GM04504 (cell line): ENCODE measurements around the gene LTB.
A peak's percentile ranks its signal among the peaks of the same experiment; 100 is the strongest.

ENCODE experiments used
- DNase-seq: peaks from one replicate; pipeline ENCODE4 v3.0.0-alpha.2; 2012; ENCODE audit warnings: low read depth

LTB gene

GRCh38 chr6:31546958-31547726, 35.1 kb downstream of the LTB start, which contains the start of gene NFKBIL1:
TSS of gene NFKBIL1 (plus strand) at chr6:31547608. CDS start at chr6:31547695, 87 bp downstream.
- DNase-seq, result peak; percentile 94

DNA sequence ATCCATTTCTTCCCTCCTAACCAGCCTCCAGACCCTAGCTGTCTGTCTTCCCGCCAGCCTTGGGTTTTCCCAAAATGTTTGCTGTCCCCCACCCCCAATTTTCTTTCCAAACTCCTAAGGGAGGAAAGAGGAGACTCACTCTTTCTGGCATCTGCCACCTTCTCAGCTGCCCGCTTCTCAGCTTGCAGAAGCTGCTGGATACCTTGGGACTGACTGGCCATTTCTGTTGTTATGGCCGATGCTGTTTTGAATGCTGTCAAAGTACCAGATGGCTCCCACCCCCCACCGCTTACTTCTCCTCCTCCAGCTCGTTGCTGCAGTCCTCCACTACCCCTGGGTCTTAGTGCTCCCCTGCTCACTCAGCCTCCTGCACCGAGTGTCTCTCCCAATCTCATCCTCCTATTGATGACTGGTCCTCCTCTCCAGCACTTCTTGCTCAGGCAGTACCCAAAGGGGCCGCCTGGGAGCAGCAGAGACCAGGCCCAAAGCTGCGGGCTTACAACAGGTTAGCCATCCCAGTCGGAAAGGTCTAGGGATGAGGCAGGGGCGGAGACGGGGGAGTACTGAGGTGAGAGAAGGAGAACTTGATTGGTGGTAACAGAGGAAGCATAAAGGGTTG, 35.8 kb downstream of the LTB start, which contains the start of gene ATP6V1G2:
Gene ATP6V1G2 (minus strand): TSS at position 270 of the 619 bp plus-strand sequence. CDS start 49 bp downstream, at position 221.
- peak; percentile 84 for DNase-seq

- no peak for DNase-seq
Observed at GRCh38 chr6:31545291-31545690, 36.9 kb downstream of the LTB start.

GRCh38 chr6:31544676-31545075, 37.5 kb downstream of the LTB start:
- no peak for DNase-seq

GRCh38 chr6:31543639-31544038, 38.6 kb downstream of the LTB start:
- DNase-seq, result no peak

- peak; percentile 94 for DNase-seq
Observed at GRCh38 chr6:31541658-31542521, 40.3 kb downstream of the LTB start, which contains the start of gene DDX39B. TSS of gene DDX39B (minus strand) at chr6:31542003. CDS start at chr6:31540532, 1,471 bp downstream.

DNA sequence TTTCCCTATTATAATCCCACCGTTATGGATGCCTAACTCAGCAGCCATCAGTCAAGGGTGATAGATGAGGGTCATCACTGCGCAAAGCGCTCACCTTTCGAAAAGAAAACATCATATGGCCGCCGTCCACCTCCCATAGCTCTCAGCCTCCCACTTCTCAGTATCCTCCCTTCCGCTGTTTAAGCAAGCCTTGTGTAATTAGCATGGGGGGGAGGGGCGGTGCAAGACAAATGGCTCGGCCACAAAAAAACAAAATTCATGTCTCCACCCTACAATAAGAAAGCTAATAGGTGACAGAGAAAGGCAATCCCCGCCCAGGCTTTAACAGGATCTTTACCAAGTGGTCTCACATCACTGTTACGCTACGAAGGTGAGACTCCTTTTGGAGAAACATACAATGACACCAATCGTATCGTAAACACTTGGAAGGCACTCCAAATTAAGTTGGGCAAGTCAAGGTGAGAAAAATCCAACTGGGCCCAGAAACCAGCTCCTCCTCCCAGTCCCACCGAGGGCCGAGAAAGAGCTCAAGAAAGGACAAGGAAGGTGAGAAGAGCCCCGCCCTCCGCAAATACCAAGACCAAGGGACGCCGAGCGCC, 41.1 kb downstream of the LTB start:
- no peak for DNase-seq

GRCh38 chr6:31540640-31541039, 41.6 kb downstream of the LTB start:
- no peak for DNase-seq

- no peak for DNase-seq
Observed at GRCh38 chr6:31538805-31539400, 43.3 kb downstream of the LTB start.

DNA sequence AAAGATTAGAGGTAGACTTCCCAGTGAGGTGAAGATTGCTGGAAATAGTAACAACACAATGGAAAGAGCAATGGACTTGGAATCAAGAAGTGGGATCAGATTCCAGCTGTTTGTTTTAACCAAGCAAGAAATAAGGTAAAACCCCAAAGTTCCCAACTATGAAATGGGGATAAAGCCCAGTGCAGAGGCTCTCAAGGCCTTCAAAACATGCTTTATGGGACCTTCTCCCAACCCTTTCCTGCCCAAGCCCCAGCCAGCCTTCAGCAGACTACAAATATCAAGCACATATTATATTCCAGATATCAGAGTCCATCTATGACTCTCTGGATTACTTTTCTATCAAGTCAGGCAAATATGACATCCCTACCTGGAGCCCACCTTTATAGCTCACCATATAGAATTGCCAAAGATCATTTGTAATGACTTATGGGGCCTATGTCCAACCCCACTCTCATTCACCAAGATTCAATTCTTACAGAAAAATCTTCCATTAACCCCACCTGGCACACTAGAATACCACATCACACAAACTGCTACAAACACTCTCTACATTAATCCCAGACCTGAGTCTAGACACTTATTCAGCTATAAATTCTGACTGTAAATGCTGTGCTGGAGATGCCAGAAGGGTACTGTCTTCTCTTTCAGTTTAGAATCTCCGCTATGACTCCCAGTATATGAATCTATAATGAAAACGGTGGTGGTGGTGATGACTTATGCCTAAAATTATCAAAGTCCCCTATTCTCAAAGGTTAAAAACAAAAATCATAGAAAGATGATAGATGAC, 46.5 kb downstream of the LTB start:
- no peak for DNase-seq

GRCh38 chr6:31534521-31535040, 47.6 kb downstream of the LTB start:
- no peak for DNase-seq

GRCh38 chr6:31534011-31534410, 48.2 kb downstream of the LTB start:
- DNase-seq, result no peak

- DNase-seq, result no peak
Observed at GRCh38 chr6:31533455-31533841, 48.8 kb downstream of the LTB start.

DNA sequence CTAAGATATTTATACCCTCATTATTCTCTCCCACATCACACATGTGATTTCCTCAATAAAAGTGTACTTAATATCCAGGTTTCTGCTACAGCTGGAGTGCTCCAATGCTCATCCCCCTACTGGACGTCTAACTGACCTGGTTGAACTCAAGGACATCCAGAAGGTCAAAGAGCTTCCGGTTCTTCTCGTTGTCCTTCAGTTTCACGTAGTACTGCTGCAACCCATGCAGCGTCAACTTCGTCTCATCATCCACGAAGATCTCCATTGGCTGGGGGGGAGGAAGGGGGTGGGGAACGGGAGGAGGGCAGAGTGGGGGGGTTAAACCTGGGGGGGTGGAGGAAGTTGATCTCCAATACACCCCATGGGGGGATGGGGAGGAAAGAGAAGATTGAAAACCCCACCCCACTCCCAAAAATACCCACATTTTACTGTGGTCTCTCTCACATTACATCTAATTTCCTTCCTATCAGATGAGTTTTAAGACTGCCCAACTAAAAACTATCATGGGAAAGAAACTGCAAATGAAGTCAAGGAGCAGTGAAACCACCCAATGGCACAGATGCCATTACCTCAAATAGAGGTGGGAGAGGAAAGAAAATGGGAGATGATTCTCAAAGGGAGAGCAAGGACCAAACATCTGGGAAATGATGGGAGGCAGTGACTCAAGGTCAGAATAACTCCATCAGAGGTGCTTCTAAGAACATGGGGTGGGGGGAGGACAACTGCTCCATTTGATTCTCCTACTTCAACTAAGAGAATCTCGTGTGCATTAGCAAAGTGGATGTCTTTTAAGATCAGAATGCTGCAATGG, 49.4 kb downstream of the LTB start:
- no peak for DNase-seq

GRCh38 chr6:31531771-31532643, 50.2 kb downstream of the LTB start:
- DNase-seq, result no peak

DNA sequence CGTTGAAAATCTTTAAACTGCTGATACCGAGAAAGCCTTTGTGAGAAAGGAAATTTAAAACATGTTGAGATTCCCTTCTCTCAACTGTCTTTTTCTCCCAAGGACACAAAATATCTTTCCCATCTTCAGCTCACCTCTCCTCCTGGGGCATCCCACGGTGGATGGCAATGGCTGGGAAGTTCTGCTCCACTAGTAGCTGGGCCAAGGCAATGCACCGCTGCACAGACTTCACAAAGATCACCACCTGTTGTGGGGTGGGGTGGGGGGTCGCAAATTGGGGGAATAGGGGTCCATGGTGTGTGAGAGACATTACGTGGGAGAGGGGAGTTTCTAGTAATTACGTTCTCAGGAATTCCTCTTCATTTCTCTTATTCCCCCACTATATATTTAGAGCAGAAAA, 51.1 kb downstream of the LTB start:
- DNase-seq, result no peak

DNA sequence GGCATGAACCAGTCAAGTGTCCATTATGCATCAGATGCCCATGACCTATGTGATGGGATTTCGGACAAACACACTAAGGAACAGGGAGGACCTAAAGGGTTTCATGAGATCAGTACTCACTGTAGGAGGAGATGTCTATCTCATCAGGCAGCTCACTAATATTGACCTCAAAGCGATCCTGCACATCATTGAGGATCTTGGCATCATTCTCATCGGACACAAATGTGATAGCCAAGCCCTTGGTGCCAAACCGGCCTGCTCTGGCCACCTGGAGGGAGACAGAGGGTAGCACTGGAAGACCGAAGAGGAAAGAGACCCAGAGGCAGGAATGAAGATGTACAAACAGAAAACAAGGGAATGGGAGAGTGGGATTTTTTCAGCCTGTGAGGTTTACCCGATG, 51.6 kb downstream of the LTB start:
- DNase-seq, result no peak
